Tibial artery (tissue), 4 donors: Measurements from ENCODE around the gene WHAMM.

Experiments used
- DNase-seq, 2 donors: peaks; one replicate each; pipeline ENCODE4 v3.0.0-alpha.2; 2019
- H3K27ac ChIP-seq, 2 donors: fragments of 200-600 bp; sonication (generic) in 1 of 2; 1 replicate in 1 of 2; 2 replicates in 1 of 2; pipeline ENCODE4 v1.5.1; 2018 to 2019; ENCODE audit warnings: mild to moderate bottlenecking in 1 of 2
- H3K27me3 ChIP-seq, 2 donors: fragments of 200-600 bp; sonication (generic) in 1 of 2; one replicate each; pipeline versions ENCODE4 v1.5.1 to v1.6.0; 2016 to 2019
- H3K36me3 ChIP-seq, 3 donors: fragments of 200-600 bp; sonication (generic) in 2 of 3; one replicate each; pipeline ENCODE4 v1.5.1; 2016 to 2019; ENCODE audit warnings: mild to moderate bottlenecking in 2 of 3
- H3K4me1 ChIP-seq, 4 donors: fragments of 200-600 bp; sonication (generic) in 2 of 4; 1 replicate in 3 of 4; 2 replicates in 1 of 4; pipeline ENCODE4 v1.5.1; 2016 to 2019
- H3K4me3 ChIP-seq, 2 donors: fragments of 200-600 bp; sonication (generic) in 1 of 2; 1 replicate in 1 of 2; 2 replicates in 1 of 2; pipeline ENCODE4 v1.5.1; 2018 to 2019; ENCODE audit warnings: mild to moderate bottlenecking in 2 of 2
- H3K9me3 ChIP-seq, 3 donors: fragments of 200-600 bp; sonication (generic) in 1 of 3; one replicate each; pipeline ENCODE4 v1.5.1; 2016 to 2019
- intact Hi-C: fragments of 100-400 bp; cut with DNase I; formaldehyde crosslinking; loops from one replicate; pipeline ENCODE4 v1.15.0; 2023; ENCODE audit warnings: low total_unique reads
- TF ChIP-seq, protein P1 (sequence below), 2 experiments: fragments of 200-600 bp in 1 of 2; fragments of 450-650 bp in 1 of 2; IDR thresholded peaks; one replicate each; pipeline ENCODE4 v1.5.1; 2017 to 2019; ENCODE audit warnings: antibody characterized with exemption in 2 of 2, mild to moderate bottlenecking in 1 of 2, moderate library complexity in 1 of 2

The WHAMM gene

DNA sequence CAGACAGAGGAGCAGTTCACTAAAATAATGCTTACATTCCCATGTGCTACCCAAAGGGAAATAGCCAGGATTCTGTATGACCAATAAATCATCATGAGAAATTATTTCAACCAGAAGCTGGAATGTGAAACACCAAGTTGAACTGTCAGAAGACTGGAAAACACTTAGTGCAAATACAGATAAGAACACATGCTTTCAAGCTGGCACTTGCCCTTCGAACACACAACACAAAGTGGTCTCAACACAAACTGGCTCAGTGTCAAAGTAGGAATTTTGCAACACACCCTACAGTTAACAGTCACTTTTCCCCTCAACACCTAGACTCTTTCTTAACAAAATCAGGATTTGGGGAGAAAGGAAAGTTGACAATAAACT, 4.9 kb upstream of the WHAMM start:
- no peak overlapping the region for H3K27ac ChIP-seq
- H3K27me3 ChIP-seq, result no peaks in the 10 kb centered on the region
- TF ChIP-seq, protein P1, sequence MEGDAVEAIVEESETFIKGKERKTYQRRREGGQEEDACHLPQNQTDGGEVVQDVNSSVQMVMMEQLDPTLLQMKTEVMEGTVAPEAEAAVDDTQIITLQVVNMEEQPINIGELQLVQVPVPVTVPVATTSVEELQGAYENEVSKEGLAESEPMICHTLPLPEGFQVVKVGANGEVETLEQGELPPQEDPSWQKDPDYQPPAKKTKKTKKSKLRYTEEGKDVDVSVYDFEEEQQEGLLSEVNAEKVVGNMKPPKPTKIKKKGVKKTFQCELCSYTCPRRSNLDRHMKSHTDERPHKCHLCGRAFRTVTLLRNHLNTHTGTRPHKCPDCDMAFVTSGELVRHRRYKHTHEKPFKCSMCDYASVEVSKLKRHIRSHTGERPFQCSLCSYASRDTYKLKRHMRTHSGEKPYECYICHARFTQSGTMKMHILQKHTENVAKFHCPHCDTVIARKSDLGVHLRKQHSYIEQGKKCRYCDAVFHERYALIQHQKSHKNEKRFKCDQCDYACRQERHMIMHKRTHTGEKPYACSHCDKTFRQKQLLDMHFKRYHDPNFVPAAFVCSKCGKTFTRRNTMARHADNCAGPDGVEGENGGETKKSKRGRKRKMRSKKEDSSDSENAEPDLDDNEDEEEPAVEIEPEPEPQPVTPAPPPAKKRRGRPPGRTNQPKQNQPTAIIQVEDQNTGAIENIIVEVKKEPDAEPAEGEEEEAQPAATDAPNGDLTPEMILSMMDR (IDR thresholded peaks at IDR 0.05), result no peak
- peaks cover 0 to 6% (median 4%) of the 10 kb centered on the region in 4 donors for H3K4me1 ChIP-seq
- no peak for DNase-seq
- H3K36me3 ChIP-seq, result no peaks in the 10 kb centered on the region
- no peak overlapping the region for H3K4me3 ChIP-seq
- no peaks in the 10 kb centered on the region for H3K9me3 ChIP-seq
- intact Hi-C loops, result loop anchor here (10.0 kb wide), 1 partner anchor 410 kb away; no protein-coding TSS in a partner anchor

DNA sequence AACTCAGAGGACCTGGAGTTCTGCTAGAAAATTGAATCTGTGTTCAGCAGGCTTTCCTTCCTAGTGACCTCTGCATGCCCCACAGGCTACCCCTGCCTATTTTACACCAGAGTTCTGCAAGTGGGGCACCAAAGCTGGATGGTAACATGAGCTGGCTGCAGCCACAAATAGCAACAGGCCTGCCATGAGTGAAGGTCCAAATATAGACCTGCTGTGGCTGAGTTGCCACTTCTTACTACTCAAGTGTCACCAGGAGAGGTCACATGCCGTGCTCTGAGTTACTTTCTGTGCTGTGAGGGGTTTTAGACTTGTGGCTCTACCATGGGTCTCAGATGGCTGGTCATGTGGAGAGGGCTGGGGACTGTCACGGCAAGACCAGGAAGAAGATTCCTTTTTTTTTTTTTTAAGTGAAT, 3.4 kb upstream of the WHAMM start, which contains the start of gene FSD2:
Gene FSD2 (minus strand): TSS at position 76 of the 413 bp plus-strand sequence. CDS start 18,679 bp downstream, outside the sequence.
- no peak within 1 kb of the TSS for H3K4me3 ChIP-seq
- intact Hi-C loops, result loop anchor here (5.0 to 10.0 kb wide), 2 partner anchors 54 to 409 kb away; no protein-coding TSS in a partner anchor
- H3K27ac ChIP-seq, result no peak within 1 kb of the TSS
- no peak for DNase-seq
- no peaks in the 10 kb centered on the region for H3K9me3 ChIP-seq
- no peaks in the 10 kb centered on the region for H3K36me3 ChIP-seq
- H3K4me1 ChIP-seq, result peaks cover 0 to 7% (median 5%) of the 10 kb centered on the region in 4 donors
- TF ChIP-seq, protein P1 (IDR thresholded peaks at IDR 0.05), result no peak
- H3K27me3 ChIP-seq, result no peaks in the 10 kb centered on the region

GRCh38 chr15:82807920-82808633, 1.4 kb upstream of the WHAMM start:
- H3K36me3 ChIP-seq, result peaks cover 0 to 3% (median 0%) of the 10 kb centered on the region in 3 donors
- TF ChIP-seq, protein P1 (IDR thresholded peaks at IDR 0.05), result no peak
- H3K4me1 ChIP-seq, result peaks cover 0 to 27% (median 12%) of the 10 kb centered on the region in 4 donors
- H3K4me3 ChIP-seq, result no peak overlapping the region
- no peak for DNase-seq
- no peaks in the 10 kb centered on the region for H3K9me3 ChIP-seq
- H3K27ac ChIP-seq, result peak overlapping the region in 1 of 2 donors; percentile 96
- intact Hi-C loops, result loop anchor here (5.0 to 10.0 kb wide), 2 partner anchors 56 to 407 kb away; no protein-coding TSS in a partner anchor
- H3K27me3 ChIP-seq, result no peaks in the 10 kb centered on the region

DNA sequence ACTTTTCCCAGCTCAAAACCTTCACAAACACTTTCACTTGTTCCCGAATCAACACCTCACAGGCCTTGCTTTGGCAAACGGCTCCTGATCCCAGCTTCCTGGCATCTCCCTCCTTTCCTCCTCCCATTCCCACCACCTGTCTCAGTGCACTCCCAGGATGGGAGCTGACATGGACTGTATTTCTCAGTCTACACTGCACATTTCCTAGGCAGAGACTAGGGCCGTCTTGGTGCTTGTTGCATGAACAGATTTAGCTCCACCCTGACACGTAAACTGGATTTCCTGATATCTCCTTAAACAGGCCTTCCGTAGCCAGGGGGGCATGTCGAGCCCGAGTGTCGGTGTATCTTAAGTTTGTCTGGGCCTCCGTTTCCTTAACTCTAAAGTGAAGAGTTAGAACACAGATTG, 790 bp upstream of the WHAMM start:
- Histone ChIP-seq H3K4me3 (no peak overlapping the region), H3K9me3 (no peaks in the 10 kb centered on the region), H3K4me1 (peaks cover 0 to 31% (median 12%) of the 10 kb centered on the region in 4 donors), H3K27ac (peak overlapping the region; percentile 96 to 99), H3K27me3 (no peaks in the 10 kb centered on the region), H3K36me3 (peaks cover under 1 to 8% (median under 1%) of the 10 kb centered on the region in 3 donors)
- intact Hi-C loops, result loop anchor here (5.0 to 10.0 kb wide), 2 partner anchors 56 to 406 kb away; no protein-coding TSS in a partner anchor
- no peak for DNase-seq
- TF ChIP-seq, protein P1 (IDR thresholded peaks at IDR 0.05), result no peak

DNA sequence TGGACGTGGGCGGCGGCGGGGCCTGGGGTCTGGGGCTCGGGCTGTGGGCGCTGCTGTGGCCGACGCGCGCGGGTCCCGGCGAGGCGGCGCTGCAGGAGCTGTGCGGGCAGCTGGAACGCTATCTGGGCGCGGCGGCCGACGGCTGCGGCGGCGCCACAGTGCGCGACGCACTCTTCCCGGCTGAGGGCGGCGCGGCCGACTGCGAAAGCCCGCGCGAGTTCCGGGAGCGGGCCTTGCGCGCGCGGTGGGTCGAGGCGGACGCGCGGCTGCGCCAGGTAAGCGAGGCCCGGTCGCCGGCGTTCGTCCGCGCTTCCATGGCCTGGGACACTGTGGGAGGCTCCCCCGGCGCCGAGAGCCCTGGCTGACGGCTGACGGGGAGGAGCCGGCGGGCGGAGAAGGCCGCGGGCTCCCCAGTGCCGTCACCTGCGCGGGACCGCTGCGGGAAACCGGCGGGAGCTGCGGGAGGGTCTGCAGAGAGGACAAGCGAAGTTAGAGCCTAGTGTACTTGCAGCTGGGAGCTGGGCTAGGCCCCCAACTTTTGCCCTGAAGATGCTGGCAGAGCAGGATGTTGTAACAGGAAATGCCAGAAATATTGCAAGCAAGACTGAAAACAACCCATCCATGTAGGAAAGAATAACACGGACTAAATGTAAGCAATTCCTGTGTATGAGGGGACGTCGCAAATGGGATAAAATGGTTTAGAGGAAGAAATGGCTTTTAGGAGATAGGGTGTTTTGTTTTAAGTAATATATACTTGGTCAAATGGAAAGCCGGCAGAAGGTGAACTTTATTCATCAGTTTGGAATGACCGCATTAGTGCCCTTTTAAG, 847 bp downstream of the WHAMM start:
- Histone ChIP-seq H3K9me3 (no peaks in the 10 kb centered on the region), H3K27me3 (no peaks in the 10 kb centered on the region), H3K4me3 (peak overlapping the region; percentile 92 to 98), H3K4me1 (peaks cover 0 to 31% (median 12%) of the 10 kb centered on the region in 4 donors), H3K36me3 (peaks cover 16 to 22% (median 17%) of the 10 kb centered on the region in 3 donors), H3K27ac (peak overlapping the region; percentile 96 to 99)
- DNase-seq, result no peak
- intact Hi-C loops, result no loop called here
- TF ChIP-seq, protein P1 (IDR thresholded peaks at IDR 0.05), result no peak
